HG03280 (cell line): ENCODE results near the gene RABGAP1.

ENCODE experiments used
- ATAC-seq: cut with Tn5 transposase; IDR thresholded peaks from one replicate; pipeline ENCODE4 v1.9.1; 2021; ENCODE audit warnings: mild to moderate bottlenecking, moderate library complexity; ENCODE audit not compliant: unreplicated experiment

Gene RABGAP1

DNA sequence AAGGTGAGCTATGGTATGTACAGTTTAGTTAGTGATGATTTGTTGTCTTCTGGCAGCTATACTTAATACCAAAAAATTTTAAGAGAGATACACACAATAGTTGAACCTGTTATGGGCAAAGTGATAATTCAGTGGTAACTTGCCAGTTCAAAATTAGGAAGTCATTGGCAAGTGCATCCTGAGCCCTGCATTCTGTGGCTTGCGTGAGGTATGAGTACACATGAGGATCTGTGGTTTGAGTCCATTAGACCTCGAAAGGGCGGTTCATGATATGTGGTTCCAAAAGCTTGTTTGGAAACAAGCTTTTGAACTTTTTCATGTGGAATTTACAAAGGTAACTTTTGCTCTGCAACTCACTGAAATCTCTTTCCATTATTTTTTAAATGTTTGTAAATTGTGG lies 139.6 kb downstream of the RABGAP1 start:
- no peak for ATAC-seq

DNA sequence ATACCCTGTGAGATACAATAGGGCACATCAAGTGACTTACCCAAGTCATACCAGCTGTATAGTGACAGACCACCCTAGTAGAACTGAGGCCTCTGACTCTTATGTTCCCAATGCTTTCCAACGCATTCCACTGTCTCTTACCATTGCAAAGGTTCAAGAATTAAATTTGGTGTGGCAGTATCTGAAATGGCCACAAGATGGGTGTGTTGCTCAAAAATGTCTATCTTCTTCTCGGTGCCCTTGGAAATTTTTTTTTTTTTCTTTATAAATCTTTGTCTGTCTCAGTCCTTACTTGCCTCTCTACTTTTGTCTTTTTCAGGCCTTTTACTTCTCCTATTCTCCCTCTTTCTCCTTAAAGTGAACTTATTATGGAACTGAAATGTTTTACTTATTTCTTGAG lies 141.0 kb downstream of the RABGAP1 start:
- no peak for ATAC-seq

DNA sequence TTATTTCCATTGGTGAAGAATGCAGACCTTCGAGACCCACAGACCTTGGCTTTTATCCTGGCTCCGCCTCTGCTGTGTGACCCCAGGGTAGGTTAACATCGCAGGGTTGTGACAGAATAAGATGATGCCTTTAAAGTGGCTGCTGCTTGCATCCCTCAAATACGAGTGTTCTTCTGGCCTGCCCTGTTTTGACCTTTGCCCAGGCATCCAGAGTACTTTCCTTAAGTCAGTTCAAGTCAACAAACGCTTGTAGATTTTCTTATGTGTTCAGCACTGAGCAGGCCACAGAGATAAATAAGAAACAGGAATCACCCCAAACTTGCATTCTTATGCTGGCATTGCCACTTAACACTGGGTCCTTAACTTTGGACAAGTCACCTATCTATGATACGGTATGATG lies 142.9 kb downstream of the RABGAP1 start:
- no peak for ATAC-seq

DNA sequence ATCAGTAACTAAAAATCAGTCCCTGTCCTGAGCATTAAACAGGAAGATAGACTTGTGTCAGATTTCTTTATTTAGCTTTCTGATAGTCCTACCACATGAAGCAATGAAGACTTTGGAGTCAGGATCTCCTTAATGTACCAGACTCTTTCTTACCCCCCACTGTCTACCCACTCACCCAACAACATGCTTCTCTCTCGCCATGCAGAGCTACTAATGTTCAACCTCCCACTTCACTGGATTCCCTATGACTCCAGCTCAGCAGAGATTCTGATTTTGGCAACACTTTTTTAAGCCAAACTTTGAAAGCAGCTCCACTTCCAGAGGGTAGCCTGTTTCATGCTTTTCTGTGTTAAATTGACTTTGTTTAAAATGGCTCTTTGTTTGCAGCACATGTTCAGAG lies 143.4 kb downstream of the RABGAP1 start:
- ATAC-seq, result no peak

DNA sequence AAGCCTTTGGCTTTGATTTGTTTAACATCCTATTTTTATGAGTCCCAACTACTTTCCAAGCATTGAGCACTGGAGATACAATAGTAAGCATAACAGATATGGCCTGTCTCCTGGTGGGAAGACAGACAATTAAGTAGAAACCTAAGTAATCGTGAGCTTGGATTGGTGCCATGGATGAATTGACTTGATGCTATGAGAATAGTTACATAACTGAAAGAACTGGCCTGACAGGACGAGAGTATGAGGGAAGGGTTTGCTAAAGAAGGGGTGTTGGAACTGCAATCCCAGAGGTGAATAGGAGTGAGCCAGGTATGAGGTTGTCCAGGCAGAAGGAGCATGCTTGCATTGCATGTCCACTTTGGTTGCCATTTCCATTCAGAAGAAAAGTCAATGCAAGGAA lies 145.1 kb downstream of the RABGAP1 start:
- ATAC-seq, result no peak

DNA sequence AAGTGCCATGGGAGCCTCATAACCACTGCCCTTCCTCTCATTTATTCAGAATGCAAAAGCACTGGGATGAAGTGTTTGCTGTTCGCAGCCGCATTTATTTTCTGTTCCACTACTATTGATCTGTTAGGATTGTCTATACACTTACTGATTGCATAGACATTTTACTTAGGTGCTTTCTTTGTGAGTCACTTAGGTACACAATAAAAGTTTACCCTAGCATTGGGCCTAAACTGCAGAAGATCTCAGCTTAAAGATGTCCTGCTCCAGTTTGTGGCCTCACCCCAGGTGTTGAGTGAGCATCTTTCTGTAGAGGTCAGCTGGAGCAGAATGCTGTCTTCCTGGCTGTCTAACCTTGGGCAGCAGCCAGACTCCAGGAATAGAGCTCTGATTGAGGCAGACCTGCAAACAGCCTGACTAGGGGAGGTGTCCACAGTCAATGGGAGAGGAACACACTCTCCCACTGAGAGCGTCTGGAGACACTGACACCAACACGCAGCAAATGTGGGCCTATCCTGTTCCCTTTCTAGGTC lies 146.6 kb downstream of the RABGAP1 start:
- ATAC-seq, result no peak

DNA sequence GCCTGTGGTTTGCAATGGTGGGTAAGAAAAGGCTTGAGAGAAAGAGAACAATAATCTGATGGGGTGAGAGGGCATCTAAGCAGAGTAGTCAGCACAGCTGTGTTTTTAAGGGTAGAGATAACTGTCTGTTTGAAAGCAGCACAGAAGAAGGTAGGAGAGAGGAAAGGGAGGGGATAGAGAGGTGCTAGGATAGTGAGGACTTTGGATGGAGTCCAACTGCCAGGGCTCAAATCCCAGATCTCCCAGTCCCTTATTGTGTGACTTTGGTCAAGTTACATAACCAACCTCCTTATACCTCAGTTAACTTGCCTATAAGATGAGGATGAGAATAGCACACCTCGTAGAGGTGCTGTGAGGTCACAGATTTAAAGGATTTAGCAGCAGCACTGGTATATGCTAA lies 148.2 kb downstream of the RABGAP1 start:
- no peak for ATAC-seq

DNA sequence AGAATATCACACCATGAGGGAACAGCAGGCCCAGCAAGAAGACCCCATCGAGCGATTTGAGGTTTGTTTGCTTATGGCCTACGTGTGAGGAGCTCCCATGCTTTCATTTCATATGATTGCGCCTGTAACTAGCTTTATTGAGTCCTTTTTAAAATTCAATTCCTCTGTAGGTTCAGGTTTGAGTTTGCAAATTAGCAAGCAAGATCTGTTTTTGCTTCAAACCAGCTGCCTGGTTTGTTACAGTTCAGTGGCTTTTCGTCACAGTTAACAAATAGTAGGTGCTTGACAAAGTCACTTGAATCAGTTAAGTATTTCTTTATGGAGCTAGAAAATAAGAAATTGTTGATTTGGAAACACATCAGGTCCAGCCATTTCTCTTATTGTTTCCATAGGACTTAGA lies 149.0 kb downstream of the RABGAP1 start:
- no peak for ATAC-seq

DNA sequence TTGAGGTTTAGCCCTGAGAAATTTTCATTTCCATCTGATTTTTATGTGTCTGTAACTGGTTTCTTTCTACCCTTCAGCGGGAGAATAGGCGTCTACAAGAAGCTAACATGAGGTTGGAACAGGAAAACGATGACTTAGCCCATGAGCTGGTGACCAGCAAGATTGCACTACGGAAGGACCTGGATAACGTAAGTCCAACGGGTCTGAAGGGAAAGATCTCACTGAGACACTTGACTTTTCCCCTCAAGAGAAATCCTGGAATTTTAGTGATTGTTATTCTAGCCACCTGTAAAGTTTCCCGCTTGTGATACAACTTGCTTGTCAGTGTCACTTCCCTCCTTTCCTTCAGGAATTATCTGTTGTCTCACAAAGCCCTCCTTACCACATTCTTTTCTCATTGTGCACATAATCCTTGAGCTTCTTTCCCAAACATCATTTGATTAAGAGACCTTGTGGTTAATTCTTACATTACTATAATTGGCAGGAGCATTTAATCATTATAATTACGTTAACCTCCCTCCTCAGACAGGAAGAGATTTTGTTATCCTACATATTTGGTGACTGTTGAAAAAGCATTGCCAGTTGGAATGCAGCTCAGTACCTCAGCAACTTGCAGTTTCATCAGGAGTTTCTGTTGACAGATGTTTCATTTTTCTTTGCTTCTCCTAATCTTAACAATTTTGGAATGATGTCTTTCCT lies 149.5 kb downstream of the RABGAP1 start:
- no peak for ATAC-seq

DNA sequence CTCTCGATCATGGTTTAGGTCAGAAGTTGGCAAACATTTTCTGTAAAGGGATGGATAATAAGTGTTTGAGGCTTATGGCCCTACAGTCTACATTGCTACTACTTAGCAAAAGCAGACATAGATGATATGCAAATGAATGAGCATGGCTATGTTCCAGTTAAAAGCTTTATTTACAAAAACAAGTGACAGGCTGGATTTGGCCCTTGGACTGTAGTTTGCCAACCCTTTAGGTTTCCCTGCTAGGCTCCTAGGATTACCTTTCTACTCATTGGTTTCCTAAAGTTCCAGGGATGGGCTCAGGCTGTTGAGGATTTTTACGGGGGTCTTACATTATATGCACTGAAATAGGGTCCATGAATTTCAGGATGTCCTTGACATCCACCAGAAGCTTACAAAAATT lies 150.1 kb downstream of the RABGAP1 start:
- ATAC-seq, result no peak

DNA sequence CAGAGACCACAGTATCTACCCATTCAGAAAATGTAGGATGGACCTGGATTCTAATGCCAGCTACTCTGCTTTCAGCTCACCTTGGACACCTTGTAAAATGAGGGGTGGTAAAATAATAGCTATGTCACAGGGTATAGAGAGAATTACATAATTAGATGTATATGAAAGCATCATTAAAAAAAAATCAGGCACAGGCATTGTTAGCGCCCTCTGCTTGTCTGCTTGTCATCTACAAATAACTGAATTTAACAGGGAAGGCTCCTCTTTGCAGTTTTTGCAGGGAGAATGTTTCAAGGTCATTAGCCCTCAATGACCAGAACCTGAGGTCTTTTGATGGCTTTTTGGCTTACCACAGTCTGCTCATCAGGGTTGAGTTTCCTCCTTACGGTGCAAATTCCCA lies 150.6 kb downstream of the RABGAP1 start:
- no peak for ATAC-seq

DNA sequence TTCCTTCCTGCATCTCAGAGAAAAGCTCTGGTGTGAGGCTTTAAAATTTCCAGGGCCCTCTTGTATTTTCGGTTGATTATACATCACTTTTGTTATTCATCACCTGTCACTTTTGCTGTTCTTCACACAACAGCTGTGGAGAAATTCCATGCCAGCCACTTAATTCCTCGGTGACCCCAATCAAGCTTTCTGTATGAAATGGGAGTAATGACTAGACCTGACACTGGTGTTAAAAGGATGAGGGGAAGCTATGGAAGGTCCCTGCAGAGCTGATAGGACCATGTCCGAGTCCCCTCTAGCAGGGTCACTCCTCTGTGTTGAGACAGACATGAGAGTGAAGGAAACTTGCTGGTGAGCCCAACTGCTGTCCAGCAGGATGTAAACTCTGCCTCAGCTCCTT lies 152.3 kb downstream of the RABGAP1 start:
- ATAC-seq, result no peak

DNA sequence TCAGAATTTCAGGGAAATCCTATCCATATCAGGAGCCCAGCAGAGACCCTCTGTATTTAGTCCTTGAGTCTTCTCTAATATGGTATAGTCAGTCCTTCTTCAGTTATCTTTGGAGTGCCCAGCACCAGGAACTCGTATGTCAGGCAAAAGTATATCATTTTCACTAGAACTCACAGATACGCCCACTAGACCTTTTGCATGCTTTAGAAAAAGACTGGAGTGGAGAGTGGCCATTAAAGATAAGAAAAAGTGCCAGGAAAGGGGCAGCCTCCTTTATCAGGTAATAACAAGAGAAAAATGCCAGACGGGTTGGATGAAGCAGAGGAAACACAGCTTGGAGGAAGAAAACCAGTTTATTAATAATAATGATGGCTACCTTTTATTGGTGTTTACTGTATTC lies 156.2 kb downstream of the RABGAP1 start:
- no peak for ATAC-seq

DNA sequence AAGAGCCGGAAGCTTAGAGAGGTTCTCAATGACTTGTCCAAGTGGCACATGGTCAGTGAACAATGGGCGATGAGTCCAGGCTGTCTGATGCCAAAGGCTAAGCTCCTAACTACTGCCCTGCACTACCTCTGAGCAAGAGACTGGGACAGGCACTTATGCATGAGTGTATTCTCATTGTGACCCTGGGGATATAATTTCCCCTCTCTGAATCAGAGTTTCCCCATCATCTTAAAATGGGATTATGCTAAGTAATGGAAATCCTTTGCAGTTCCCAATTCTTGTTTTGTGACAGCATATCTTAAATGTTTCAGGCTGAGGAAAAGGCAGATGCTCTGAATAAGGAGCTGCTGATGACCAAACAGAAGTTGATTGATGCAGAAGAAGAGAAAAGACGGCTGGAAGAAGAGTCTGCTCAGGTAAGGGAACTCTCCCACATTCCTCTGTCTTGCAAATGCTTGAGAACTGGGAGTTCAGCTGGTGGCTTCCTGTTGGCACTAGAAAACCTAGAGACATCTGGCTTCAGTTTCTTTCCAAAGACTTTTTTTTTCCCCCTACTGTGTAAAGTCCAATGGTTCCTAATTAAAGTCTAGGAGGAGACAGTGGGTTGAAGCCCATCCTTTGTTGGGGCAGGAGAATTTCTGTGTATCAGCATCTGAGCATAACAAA lies 156.7 kb downstream of the RABGAP1 start:
- ATAC-seq, result no peak

DNA sequence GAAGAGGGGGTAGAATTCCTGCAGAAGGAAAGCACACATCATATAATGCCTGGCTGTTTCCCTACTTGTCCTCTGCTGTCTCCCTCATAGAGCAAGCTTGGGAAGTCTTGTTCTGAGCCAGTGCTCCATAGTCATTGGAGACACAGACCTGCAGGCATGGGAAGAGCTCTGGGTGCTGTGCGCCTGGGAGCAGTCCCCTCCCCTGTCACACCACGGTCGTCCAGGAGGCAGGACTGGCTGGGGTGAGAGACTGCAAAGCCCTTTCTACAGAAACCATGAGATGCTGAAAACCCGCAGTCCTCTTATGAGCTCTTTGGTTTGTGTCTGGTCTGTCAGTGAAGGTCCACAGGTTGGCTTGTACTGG lies 157.3 kb downstream of the RABGAP1 start:
- ATAC-seq, result no peak

DNA sequence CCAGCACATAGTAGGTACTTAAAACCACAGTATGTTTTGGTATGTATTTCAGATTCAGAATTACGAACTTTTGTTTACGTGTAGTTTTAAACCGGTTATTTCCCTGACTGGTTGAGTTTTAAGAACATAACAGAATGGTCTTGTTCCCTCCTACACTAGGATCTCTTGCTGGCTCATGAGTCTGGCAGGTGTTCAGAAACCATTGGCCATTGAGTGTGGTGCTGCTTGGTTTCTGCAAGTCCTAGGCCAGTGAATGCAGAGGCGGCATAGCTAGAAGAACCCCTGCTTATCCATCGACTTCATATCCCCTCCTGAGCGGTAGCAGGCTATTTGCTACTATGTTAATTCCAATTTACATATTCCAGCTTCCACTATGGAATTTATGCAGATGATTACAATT lies 158.2 kb downstream of the RABGAP1 start:
- no peak for ATAC-seq

DNA sequence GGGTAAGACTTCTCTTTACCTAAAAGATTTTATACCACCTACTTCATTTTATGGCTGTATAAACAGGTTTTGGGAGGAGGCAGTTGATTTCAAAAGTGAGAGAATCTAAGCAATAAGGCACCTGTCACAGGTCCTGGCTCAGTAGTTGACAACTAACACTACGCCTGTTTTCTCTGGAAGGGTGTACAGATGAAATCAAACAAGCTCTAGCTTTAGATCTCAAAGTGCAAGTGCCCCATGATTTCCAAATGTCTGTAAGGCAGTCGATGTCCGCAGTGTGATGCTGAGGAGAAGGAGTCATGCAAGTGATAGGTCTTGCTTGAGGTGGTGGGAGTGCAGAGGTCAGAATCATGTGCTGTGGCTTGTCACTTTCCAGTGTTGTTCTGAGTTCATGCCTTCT lies 158.7 kb downstream of the RABGAP1 start:
- ATAC-seq, result no peak

DNA sequence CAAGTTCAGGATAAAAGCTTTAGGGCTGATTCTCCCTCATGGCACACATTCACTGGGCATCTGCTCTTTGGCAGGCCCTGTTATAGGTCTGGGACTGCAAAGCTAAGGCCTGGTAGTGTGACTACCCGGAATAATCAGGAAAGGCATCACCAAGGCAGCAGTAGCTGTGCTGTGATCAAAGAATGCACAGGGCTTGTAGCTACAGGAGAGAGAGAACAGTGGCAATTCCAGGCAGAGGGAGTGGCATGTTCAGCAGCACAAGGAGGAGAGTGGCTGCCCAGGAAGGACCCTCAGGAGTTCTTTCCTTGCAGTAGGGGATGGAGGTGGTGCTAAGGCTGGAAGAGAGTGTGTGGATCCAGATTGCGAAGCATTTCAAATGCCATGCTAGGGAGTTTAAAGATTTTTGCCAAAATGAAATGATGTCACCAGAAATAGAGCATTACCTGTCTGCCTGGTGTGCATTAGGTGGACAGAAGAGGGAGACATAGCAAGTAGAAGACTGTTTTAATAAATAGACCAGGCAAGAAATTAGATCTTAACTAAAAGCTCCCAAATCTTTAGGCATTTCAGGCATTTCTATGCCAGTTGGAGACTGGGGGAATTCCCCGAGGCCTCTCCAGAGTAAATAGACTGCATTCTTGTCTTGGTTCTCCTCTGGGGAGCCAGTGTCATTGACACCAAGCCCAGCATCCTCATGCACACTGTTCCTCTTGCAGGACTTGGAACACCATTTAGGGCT lies 161.7 kb downstream of the RABGAP1 start:
- ATAC-seq, result no peak

DNA sequence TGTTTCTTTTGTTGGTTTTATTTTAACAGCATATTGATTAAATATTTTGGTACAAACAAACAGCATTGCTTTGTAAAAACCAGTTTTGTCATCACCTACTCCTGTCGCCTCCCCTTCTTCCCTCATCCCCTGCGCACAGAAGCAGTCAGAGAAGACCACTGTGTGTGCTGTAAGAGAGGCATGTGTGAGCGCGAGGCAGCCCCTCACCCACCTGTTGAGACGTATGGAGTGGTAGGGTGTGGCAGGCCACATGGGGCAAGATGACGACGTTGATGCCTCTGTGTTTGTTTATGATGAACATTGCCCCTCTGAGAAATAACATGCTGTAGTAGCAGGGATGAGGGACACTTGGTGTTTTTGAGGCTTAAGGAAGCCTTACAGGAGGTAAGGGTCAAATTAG lies 164.0 kb downstream of the RABGAP1 start:
- ATAC-seq, result no peak

DNA sequence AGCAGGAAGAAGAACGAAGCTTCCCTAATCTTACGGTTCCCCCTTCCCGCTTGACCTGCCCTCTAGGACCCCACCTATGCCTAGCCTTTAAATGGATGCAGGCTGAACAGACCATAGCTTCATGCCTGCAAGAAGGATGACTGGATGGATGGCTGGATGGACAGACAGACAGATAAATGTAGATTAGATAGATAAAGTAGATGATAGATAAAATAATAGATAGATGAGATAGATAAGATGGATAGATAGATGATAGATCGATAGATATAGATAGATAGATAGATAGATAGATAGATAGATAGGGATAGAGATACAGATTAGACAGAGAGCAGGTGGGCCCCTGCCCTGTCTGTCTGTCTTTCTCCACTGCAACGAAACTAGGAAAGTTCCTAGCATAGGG lies 164.7 kb downstream of the RABGAP1 start:
- no peak for ATAC-seq

DNA sequence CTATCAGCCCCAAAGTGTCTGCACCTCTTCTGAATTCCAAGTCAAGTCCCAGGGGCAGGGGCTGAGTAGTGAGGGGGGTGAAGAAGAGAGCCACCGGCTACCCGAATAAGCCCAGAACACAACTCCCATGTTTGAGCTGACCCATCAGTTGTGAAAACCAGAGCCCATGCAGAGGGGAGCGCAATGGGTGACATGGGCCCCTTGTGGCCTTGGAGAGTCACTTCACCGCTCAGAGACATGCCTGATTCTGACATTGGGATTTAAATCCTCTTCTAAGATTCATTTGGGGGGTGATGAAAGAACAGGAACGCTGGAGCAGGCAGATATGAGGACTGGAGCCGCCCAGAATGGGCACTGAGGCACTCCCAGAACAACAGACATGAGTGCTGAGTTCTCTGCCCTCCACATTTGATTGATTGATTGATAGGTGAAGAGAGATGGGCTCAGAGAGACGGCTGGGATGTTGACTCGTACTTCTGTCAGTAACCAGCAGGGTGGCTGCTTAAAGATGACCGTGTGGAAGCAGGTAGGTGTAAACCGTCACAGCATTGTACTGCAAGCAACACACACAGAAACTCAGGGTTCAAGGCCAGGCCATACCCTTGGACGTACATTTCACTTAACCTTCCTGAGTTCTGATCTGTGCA lies 166.9 kb downstream of the RABGAP1 start:
- no peak for ATAC-seq

DNA sequence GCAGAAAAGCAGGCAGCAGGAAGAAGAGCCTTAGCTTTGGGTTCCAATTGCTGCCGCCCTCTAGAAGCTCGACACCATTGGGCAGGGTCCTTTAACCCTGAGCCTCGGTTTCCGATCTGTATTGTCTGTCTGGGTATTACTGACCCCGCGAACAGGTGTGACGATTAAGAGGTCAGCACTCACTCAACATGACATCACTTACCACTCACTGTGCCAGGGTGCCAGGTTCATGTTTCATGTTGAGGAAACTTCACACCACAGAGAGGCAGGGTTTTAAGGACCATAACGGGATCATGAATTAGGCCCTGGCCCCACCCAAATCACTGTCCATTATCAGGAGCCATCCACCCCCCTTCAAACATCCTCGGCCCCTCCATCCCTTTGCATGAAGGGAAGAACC lies 168.2 kb downstream of the RABGAP1 start:
- ATAC-seq, result no peak
